HG03571 (cell line): ENCODE measurements around the gene ADCY9.
"Not testable (repeated sequence)": the region's sequence is repeated elsewhere in the genome, so short reads cannot be mapped to it uniquely, and the experiment has no call there.

ENCODE experiments used
- ATAC-seq: cut with Tn5 transposase; IDR thresholded peaks from one replicate; pipeline ENCODE4 v1.9.1; 2021; ENCODE audit not compliant: unreplicated experiment

Gene ADCY9

DNA sequence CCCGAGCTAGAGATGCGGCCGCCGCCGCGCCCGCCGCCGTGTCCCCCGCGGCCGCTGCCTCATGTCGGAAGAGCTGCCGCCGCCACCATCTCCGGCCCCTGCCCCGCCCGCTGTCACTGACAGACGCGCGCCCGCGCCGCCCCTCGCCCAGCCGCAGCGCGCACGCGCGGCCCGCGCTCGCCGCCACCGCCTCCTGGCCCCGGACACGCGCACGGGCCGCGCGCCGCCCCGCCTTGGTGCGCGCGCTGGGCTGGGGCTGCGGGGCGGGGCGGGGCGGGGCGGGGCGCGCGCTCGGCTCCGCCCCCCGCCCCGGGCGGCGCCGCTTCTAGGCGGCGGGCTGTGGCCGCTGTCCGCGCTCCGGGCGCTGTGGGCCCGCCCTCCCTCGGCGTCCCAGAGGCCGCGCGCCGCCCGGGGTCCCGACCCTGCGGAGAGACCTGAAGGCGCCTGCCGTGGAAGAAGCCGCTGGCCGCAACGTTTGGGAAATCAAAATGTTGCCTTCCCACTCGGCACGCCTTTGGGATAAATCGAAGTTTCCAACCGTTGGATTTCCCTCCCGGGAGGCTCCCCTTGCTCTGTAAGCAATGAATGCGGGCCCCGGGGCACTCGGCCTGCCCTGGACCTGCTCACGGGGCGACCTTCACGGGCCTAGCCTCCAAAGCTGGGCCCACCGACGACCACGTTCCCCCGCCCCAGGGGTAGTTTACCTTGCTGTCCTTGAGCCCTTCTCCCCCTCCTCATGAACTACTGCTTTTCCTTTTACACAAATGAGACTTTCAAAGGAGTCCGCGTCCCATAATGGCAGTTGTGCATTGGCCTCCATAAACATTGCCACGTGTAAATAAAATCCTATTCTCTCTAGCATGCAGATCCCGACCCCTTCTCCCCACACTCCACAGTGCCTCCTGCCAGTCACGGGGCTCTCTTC, at the start of gene ADCY9:
ADCY9 (minus strand) TSS at position 118 of the 925 bp plus-strand sequence. CDS start 1,000 bp downstream, outside the sequence.
- ATAC-seq: no peak

GRCh38 chr16:4160658-4161430, 44.6 kb upstream of the ADCY9 start:
- ATAC-seq: no peak

- no peak for ATAC-seq
Observed at GRCh38 chr16:4159726-4160125, 43.5 kb upstream of the ADCY9 start.

GRCh38 chr16:4158143-4159093, 42.2 kb upstream of the ADCY9 start:
- ATAC-seq: no peak

DNA sequence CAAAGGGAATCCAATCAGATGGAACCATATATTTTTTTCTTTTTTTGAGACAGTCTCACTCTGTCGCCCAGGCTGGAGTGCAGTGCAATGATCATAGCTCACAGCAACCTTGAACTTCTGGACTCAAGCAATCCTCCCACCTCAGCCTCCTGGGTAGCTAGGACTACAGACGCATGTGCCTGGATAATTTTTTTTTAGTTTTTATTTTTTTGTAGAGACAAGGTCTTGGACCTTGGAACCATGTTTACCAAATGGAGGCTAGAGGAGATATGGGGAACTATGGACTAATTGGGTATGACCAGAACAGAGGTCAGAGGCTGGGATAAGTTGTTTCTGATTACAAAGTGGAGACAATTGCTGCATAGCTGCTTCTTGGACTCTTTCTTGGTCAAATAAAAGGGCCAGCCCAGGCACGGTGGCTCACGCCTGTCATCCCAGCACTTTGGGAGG, 41.2 kb upstream of the ADCY9 start:
- no peak for ATAC-seq

DNA sequence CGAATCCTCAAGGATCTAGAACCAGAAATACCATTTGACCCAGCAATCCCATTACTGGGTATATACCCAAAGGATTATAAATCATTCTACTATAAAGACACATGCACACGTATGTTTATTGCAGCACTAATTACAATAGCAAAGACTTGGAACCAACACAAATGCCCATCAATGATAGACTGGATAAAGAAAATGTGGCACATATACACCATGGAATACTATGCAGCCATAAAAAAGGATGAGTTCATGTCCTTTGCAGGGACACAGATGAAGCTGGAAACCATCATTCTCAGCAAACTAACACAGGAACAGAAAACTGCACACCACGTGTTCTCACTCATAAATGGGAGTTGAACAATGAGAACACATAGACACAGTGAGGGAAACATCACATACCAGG, 40.3 kb upstream of the ADCY9 start:
- not testable (repeated sequence) for ATAC-seq

DNA sequence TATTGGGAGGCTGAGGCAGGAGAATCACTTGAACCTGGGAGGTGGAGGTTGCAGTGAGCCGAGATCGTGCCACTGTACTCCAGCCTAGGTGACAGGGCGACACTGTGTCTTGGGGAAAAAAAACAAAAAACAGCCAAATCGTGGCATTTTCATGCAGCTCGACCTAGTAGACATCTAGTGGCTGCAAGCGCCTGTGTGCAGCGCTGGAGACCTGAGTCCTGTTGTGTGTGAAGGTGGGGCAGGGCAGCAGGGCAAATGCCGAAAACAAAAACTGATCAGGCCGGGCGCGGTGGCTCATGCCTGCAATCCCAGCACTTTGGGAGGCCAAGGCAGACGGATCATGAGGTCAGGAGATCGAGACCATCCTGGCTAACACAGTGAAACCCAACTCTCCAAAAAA, 37.1 kb upstream of the ADCY9 start:
- ATAC-seq: not testable (repeated sequence)

DNA sequence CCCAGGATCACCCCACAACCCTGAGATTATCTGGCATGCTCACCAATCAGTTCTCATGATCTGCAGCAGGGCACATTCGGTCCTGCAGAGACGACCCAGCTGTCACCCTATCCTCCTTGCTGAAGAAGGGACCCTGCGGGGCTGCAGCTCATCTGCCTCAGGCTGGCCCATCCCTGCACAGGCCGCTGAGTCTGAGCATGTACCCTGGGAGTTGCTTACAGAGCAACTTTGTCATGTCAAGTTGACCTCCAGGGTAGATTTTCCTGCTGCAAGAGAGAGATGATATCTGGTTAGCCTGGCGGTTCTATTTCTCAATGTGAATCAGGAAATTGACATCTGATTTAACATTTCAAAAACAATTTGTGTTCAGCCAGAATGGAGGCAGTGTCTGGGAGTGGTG, 36.0 kb upstream of the ADCY9 start:
- no peak for ATAC-seq

GRCh38 chr16:4147236-4147635, 31.0 kb upstream of the ADCY9 start:
- ATAC-seq: no peak

DNA sequence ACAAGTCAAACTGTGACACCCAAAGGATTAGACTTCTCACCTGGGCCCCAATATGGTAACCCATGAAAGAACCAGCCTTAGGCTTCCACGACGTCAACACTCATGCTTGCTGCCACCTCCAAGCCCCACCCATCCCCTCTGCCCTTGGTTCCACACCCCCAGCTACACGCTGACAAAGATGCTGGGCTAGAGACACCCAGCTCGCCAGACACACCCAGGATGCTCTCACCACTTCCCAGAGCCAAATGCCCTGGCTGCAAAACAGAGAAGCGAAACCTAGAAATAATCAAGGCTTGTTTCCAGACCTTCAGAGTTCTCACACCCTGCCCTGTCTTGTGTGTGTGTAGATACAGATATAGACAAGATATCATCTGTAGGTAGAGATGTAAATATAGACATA, 26.0 kb upstream of the ADCY9 start:
- no peak for ATAC-seq

- ATAC-seq: no peak
Observed at GRCh38 chr16:4141604-4142003, 25.4 kb upstream of the ADCY9 start.

DNA sequence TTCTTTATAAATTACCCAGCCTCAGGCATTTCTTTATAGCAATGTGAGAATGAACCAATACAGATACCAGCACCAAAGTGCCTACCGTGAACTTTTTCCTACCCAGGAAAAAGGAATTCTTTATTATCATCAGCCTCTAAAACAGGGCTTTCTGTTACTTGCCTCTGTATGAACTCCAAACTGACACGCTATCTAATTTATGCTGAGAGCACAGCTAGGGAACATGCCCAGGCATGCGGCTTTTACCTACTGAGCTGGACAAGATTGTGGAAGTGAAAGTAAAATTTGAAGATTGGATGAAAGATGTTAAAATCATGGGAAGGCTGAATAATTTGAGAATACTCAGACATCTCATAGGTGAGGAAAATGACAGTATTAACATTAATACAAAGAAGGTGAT, 24.4 kb upstream of the ADCY9 start:
- no peak for ATAC-seq

DNA sequence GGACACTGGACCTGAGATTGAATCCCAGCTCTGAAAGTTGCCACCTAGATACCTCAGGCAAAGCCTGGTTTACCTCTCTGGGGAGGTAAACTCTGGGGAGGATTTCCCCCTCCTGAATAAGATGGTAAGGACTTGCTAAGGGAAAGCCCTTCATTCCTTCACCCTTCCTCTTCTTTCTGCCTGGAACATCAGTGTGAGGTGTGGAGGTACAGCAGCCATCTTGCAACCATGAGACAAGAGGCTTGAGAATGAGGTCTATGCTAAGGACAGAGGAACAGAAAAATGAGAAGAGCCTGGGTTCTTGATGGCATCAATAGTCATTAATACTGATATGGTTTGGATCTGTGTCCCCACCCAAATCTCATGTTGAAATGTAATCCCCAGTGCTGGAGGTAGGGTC, 23.7 kb upstream of the ADCY9 start:
- ATAC-seq: no peak

- ATAC-seq: no peak
Observed at GRCh38 chr16:4138713-4139112, 22.5 kb upstream of the ADCY9 start.

DNA sequence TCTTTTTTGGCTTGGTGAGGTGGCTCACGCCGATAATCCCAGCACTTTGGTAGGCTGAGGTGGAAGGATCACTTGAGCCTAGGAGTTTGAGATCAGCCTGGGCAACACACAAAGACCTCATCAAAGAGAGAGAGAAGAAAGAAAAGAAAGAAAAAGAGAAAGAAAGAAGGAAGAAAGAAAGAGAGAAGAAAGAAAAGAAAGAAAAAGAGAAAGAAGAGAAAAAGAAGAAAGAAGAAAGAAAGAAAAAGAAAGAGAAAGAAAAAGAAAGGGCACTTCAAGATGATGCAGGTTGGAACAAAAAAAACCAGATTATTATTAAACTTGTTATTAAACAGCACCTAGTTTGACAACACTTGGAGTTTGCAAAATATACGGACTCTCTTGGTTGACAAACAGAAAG, 21.2 kb upstream of the ADCY9 start:
- ATAC-seq: no peak

DNA sequence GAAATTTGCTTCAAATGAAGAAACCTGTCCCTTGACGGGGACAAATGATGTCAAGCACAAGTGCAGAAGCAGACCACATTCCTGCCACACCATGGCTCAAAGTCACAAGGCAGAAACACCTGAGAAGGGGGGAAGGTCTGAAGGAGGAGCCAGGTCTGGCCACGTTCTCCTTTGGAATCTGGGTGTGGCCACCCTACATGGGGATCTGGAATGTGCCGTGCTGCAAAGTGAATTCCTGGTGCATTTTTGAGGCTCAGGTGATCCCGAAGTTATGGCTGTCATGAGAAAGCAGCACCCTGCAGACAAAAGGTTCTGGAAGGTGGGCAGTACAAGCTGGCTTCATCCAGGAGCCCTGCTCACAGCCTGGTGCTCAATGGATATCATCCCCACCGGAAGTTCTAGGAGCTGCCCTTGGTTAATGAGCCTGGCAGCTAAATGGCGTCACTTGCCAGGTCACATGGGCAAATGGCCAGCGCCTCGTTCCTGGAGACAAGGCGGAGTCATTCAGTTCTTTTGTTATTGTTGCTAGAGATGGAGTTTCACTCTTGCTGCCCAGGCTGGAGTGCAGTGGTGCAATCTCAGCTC, 20.1 kb upstream of the ADCY9 start:
- ATAC-seq: no peak

DNA sequence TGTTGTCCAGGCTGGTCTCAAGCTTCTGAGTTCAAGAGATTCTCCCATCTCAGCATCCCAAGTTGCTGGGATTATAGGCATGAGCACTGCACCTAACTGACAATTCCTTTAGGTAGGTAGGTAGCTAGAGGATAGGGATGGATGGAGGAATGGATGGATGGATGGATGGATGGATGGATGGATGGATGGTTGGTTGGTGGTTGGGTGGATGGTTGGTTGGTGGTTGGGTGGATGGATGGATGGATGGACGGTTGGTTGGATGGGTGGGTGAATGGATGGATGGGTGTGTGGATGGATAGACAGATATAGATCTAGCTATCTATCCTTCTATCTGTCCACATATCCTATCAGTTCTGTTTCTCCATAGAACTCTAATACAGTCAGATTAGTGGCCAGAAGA, 19.3 kb upstream of the ADCY9 start:
- ATAC-seq: no peak

DNA sequence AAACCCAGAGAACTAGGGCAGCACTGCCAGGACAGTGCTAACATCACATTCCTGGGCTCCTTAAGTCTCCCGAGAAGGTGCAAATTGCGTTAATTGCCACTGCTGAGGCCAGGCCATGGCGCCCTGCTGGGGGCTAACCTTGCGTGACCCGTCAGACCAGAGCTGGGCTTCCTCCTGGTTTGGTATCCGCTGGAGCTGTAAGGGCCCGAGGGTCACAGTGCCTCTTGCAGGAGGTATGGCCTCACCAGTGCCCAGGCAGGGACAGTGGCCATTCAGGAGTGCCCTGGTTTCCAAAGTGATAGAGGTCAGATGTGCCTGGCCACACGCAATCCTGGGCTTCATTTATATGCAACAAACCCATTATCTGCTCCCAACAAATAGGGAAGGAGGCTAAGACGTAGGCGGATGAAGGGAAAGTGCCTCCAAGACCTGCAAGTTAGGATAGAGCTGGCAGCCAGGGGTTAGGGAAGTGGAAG, 17.7 kb upstream of the ADCY9 start:
- ATAC-seq: no peak

GRCh38 chr16:4131621-4132020, 15.4 kb upstream of the ADCY9 start:
- ATAC-seq: no peak

GRCh38 chr16:4124535-4125294, 8.5 kb upstream of the ADCY9 start:
- ATAC-seq: no peak
